Neuronal stem cell (in vitro differentiated cells): ENCODE results near the gene WDR33.
A peak's percentile ranks its signal among the peaks of the same experiment; 100 is the strongest.
"Not testable (repeated sequence)": the region's sequence is repeated elsewhere in the genome, so short reads cannot be mapped to it uniquely, and the experiment has no call there.

Experiments
- DNase-seq: peaks from one replicate; pipeline ENCODE4 v3.0.0-alpha.2; 2013; ENCODE audit warnings: low spot score
- H2AFZ ChIP-seq: one replicate; pipeline ENCODE4 v1.6.1; 2013; ENCODE audit warnings: mild to moderate bottlenecking, low read length, inconsistent platforms
- H2AK5ac ChIP-seq: 2 replicates; pipeline ENCODE4 v1.6.1; 2013; ENCODE audit warnings: low read depth, mild to moderate bottlenecking, inconsistent platforms, low read length, moderate library complexity, mixed read lengths
- H2BK120ac ChIP-seq: 2 replicates; pipeline ENCODE4 v1.6.1; 2013; ENCODE audit warnings: low read depth, mild to moderate bottlenecking, inconsistent platforms, low read length, moderate library complexity, mixed read lengths
- H2BK12ac ChIP-seq: one replicate; pipeline ENCODE4 v1.6.1; 2013; ENCODE audit warnings: low read length, inconsistent platforms
- H2BK15ac ChIP-seq: 2 replicates; pipeline ENCODE4 v1.6.1; 2013; ENCODE audit warnings: mild to moderate bottlenecking, low read length, inconsistent platforms, mixed read lengths
- H2BK5ac ChIP-seq: one replicate; pipeline ENCODE4 v1.6.1; 2013; ENCODE audit warnings: inconsistent platforms, mild to moderate bottlenecking, low read length, moderate library complexity
- H3K14ac ChIP-seq: one replicate; pipeline ENCODE4 v1.6.1; 2013; ENCODE audit warnings: low read length, inconsistent platforms
- H3K18ac ChIP-seq: 2 replicates; pipeline ENCODE4 v1.6.1; 2013; ENCODE audit warnings: low read length, inconsistent platforms
- H3K23ac ChIP-seq: 2 replicates; pipeline ENCODE4 v1.6.1; 2013; ENCODE audit warnings: low read depth, mild to moderate bottlenecking, mixed read lengths, low read length, inconsistent platforms; ENCODE audit not compliant: poor library complexity
- H3K27ac ChIP-seq: replicated peaks from 3 replicates; pipeline ENCODE4 v1.5.1; 2013; ENCODE audit warnings: low read length, inconsistent platforms
- H3K27me3 ChIP-seq, 3 experiments: 2 replicates each; pipeline ENCODE4 v1.6.1; 2013; ENCODE audit warnings: low read length in 3 of 3, mild to moderate bottlenecking in 2 of 3, inconsistent platforms in 1 of 3, low read depth in 1 of 3, mixed read lengths in 1 of 3, moderate library complexity in 1 of 3; ENCODE audit not compliant: control insufficient read depth in 3 of 3, insufficient read depth in 3 of 3
- H3K36me3 ChIP-seq, 2 donors: replicated peaks in 1 of 2; 2 replicates each; pipeline ENCODE4 v1.6.1; 2013; ENCODE audit warnings: low read length in 2 of 2; ENCODE audit not compliant: control insufficient read depth in 2 of 2, insufficient read depth in 2 of 2
- H3K4ac ChIP-seq: 2 replicates; pipeline ENCODE4 v1.6.1; 2013; ENCODE audit warnings: inconsistent platforms, mild to moderate bottlenecking, low read length, moderate library complexity
- H3K4me1 ChIP-seq, 2 donors: 1 replicate in 1 of 2; 2 replicates in 1 of 2; pipeline ENCODE4 v1.6.1; 2013; ENCODE audit warnings: low read length in 2 of 2, low read depth in 1 of 2; ENCODE audit not compliant: control insufficient read depth in 2 of 2, insufficient read depth in 1 of 2
- H3K4me2 ChIP-seq: one replicate; pipeline ENCODE4 v1.6.1; 2013; ENCODE audit warnings: mild to moderate bottlenecking, low read length, inconsistent platforms; ENCODE audit not compliant: insufficient read depth, poor library complexity, severe bottlenecking
- H3K4me3 ChIP-seq, 2 donors: 2 replicates each; pipeline ENCODE4 v1.5.1; 2013; ENCODE audit warnings: low read length in 2 of 2, mild to moderate bottlenecking in 2 of 2, inconsistent platforms in 1 of 2, moderate library complexity in 1 of 2
- H3K79me1 ChIP-seq: one replicate; pipeline ENCODE4 v1.6.1; 2013; ENCODE audit warnings: low read depth, mild to moderate bottlenecking, inconsistent platforms, low read length, moderate library complexity
- H3K9ac ChIP-seq: one replicate; pipeline ENCODE4 v1.6.1; 2013; ENCODE audit warnings: mild to moderate bottlenecking, low read depth, low read length, inconsistent platforms; ENCODE audit not compliant: poor library complexity
- H3K9me3 ChIP-seq, 2 donors: replicated peaks in 1 of 2; 2 replicates each; pipeline versions ENCODE3 to v1.6.1; 2013; ENCODE audit warnings: low read length in 2 of 2, mild to moderate bottlenecking in 2 of 2, inconsistent platforms in 1 of 2, low read depth in 1 of 2, mixed read lengths in 1 of 2, moderate library complexity in 1 of 2; ENCODE audit not compliant: control insufficient read depth in 2 of 2, insufficient read depth in 1 of 2
- H4K8ac ChIP-seq: one replicate; pipeline ENCODE4 v1.6.1; 2013; ENCODE audit warnings: low read depth, mild to moderate bottlenecking, inconsistent platforms, low read length, moderate library complexity
- H4K91ac ChIP-seq: one replicate; pipeline ENCODE4 v1.6.1; 2013; ENCODE audit warnings: low read length, low read depth, mild to moderate bottlenecking, inconsistent platforms; ENCODE audit not compliant: poor library complexity
- whole genome bisulfite sequencing, 2 donors: extraction: QIAGEN DNeasy Blood & Tissue Kit; methylation state at CpG; one replicate each; pipeline ENCODE4 v1.1.7; 2013; ENCODE audit warnings: missing lambda C conversion rate in 2 of 2, mixed read lengths in 1 of 2; ENCODE audit not compliant: insufficient read length in 2 of 2, insufficient replicate concordance in 1 of 2; ENCODE audit errors: extremely low coverage in 2 of 2; 5-methylcytosine and 5-hydroxymethylcytosine counted together

The WDR33 gene

GRCh38 chr2:127811397-127812321, 688 bp upstream of the WDR33 start:
- peak; percentile 4 for DNase-seq
- no peak overlapping the region for H2BK120ac ChIP-seq

DNA sequence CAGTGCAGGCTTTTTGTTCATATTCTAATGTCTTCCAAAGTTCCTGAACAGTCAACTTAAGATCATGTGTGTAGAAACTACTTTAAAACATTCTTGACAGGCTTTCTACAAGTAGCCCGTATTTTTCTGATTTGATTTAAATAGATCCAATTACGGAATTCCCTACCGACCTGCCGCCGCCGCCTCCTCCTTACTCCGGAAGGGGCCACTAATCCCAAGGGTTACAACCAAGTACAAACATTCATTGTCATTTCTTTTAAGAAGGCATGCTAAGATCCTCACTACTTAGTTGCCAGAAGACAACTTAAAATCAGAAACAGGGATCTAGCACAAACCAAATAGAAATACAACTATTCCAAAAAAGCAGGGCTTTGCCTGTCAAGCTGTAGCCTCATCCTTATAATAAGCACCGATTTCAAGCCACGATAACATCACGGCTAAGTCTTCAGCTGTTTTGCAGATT, 784 bp downstream of the WDR33 start:
- H4K91ac ChIP-seq, result no peak overlapping the region
- peaks cover 1 to 6% of the 10 kb centered on the region in 2 donors for H3K4me1 ChIP-seq
- H2AK5ac ChIP-seq, result no peak overlapping the region
- no peak overlapping the region for H4K8ac ChIP-seq
- peak overlapping the region; percentile 85 for H3K27ac ChIP-seq
- H3K4me2 ChIP-seq, result peak overlapping the region; percentile 67
- no peak overlapping the region for H2BK15ac ChIP-seq
- no peaks in the 10 kb centered on the region for H3K27me3 ChIP-seq
- peaks cover 0 to 22% of the 10 kb centered on the region in 2 donors for H3K36me3 ChIP-seq
- no peak overlapping the region for H3K23ac ChIP-seq
- H2AFZ ChIP-seq, result peak overlapping the region; percentile 94
- H3K9ac ChIP-seq, result peak overlapping the region; percentile 89
- WGBS, 2 donors, result no CpG with 5 or more reads among the region's 10 CpGs
- no peaks in the 10 kb centered on the region for H3K79me1 ChIP-seq
- no peak overlapping the region for H2BK120ac ChIP-seq
- peak; percentile 15 for DNase-seq
- no peak overlapping the region for H3K4ac ChIP-seq
- no peak overlapping the region for H2BK5ac ChIP-seq
- no peak overlapping the region for H3K18ac ChIP-seq
- H3K9me3 ChIP-seq, result peaks cover 0 to 2% of the 10 kb centered on the region in 2 donors
- peak overlapping the region; percentile 77 to 94 for H3K4me3 ChIP-seq
- no peak overlapping the region for H3K14ac ChIP-seq
- no peak overlapping the region for H2BK12ac ChIP-seq

More at GRCh38 chr2:127811397-127812321, 688 bp upstream of the WDR33 start:
- Histone ChIP-seq H3K36me3 (peaks cover 0 to 13% of the 10 kb centered on the region in 2 donors), H2BK5ac (peak overlapping the region; percentile 17), H2AFZ (peak overlapping the region; percentile 94), H3K4me3 (peak overlapping the region; percentile 77 to 94), H4K91ac (no peak overlapping the region), H4K8ac (no peak overlapping the region), H2BK15ac (no peak overlapping the region), H3K9me3 (peaks cover 2% of the 10 kb centered on the region in 2 donors), H3K9ac (peak overlapping the region; percentile 78), H3K79me1 (no peaks in the 10 kb centered on the region), H3K27ac (peak overlapping the region; percentile 50), H3K23ac (peak overlapping the region; percentile 6), H3K14ac (no peak overlapping the region), H3K27me3 (no peaks in the 10 kb centered on the region), H3K4me1 (peaks cover 1 to 6% of the 10 kb centered on the region in 2 donors), H2BK12ac (no peak overlapping the region), H2AK5ac (peak overlapping the region; percentile 6), H3K4me2 (peak overlapping the region; percentile 58), H3K18ac (peak overlapping the region; percentile 78), H3K4ac (no peak overlapping the region)
- WGBS, 2 donors, result no CpG with 5 or more reads among the region's 34 CpGs

GRCh38 chr2:127807678-127808353, 3.2 kb downstream of the WDR33 start:
- peaks cover 0 to 2% of the 10 kb centered on the region in 2 donors for H3K9me3 ChIP-seq
- H3K4ac ChIP-seq, result no peak overlapping the region
- H3K18ac ChIP-seq, result no peak overlapping the region
- no peak overlapping the region for H3K4me2 ChIP-seq
- H4K8ac ChIP-seq, result no peak overlapping the region
- no peak overlapping the region for H3K14ac ChIP-seq
- no peak for DNase-seq
- no peak overlapping the region for H2BK120ac ChIP-seq
- H3K4me1 ChIP-seq, result peaks cover 1 to 6% of the 10 kb centered on the region in 2 donors
- no peak overlapping the region for H4K91ac ChIP-seq
- no peak overlapping the region for H2BK12ac ChIP-seq
- H3K23ac ChIP-seq, result no peak overlapping the region
- H3K36me3 ChIP-seq, result peaks cover 0 to 31% of the 10 kb centered on the region in 2 donors
- no peak overlapping the region for H2AK5ac ChIP-seq
- H3K9ac ChIP-seq, result no peak overlapping the region
- no peak overlapping the region for H2AFZ ChIP-seq
- no CpG with 5 or more reads among the region's 3 CpGs for WGBS, 2 donors
- H3K27ac ChIP-seq, result no peak overlapping the region
- H3K79me1 ChIP-seq, result no peaks in the 10 kb centered on the region
- no peak overlapping the region for H3K4me3 ChIP-seq
- no peak overlapping the region for H2BK15ac ChIP-seq
- H3K27me3 ChIP-seq, result no peaks in the 10 kb centered on the region
- no peak overlapping the region for H2BK5ac ChIP-seq

- not testable (repeated sequence) for H3K9ac ChIP-seq, H4K91ac ChIP-seq, H3K9me3 ChIP-seq, H2BK5ac ChIP-seq, H3K23ac ChIP-seq, H3K4me3 ChIP-seq, H4K8ac ChIP-seq, H2BK12ac ChIP-seq, DNase-seq, H3K4ac ChIP-seq, H3K4me1 ChIP-seq, H3K14ac ChIP-seq, H3K27me3 ChIP-seq, H3K4me2 ChIP-seq, H3K18ac ChIP-seq, H2BK15ac ChIP-seq, H2AFZ ChIP-seq, H3K27ac ChIP-seq, H2BK120ac ChIP-seq, H3K79me1 ChIP-seq, H2AK5ac ChIP-seq
- H3K36me3 ChIP-seq, result peaks cover 0 to 34% of the 10 kb centered on the region in 2 donors
- no CpG with 5 or more reads among the region's 6 CpGs for WGBS, 2 donors
Observed at GRCh38 chr2:127806860-127807259, 4.1 kb downstream of the WDR33 start.
